Left lung (tissue), 10 donors: ENCODE measurements around the gene PDE1A. TPM values are rescaled to one million over a fixed set of nuclear protein-coding genes. Genes with fewer than 3 reads are reported as not detected.
"Not testable (repeated sequence)": the region's sequence is repeated elsewhere in the genome, so short reads cannot be mapped to it uniquely, and the experiment has no call there.

ENCODE experiments used
- ATAC-seq: fragments of 200-7000 bp; cut with Tn5 transposase; one replicate; pipeline ENCODE4 v1.9.1; 2020; ENCODE audit warnings: moderate library complexity
- DNase-seq, 4 donors: peaks; one replicate each; pipeline ENCODE4 v3.0.0-alpha.2; 2013 to 2020
- H3K27ac ChIP-seq, 2 donors: fragments of 200-600 bp; sonication (generic) in 1 of 2; one replicate each; pipeline versions ENCODE4 v1.5.0 to v1.8.0; 2020 to 2021
- H3K27me3 ChIP-seq, 2 donors: fragments of 200-600 bp; sonication (generic) in 1 of 2; one replicate each; pipeline versions ENCODE4 v1.5.0 to v1.8.0; 2020 to 2021
- H3K36me3 ChIP-seq, 2 donors: fragments of 200-600 bp; sonication (generic) in 1 of 2; one replicate each; pipeline versions ENCODE4 v1.5.0 to v1.8.0; 2020 to 2021
- H3K4me1 ChIP-seq, 2 donors: fragments of 200-600 bp; one replicate each; pipeline ENCODE4 v1.8.0; 2021
- H3K4me3 ChIP-seq, 2 donors: fragments of 200-600 bp; sonication (generic) in 1 of 2; one replicate each; pipeline versions ENCODE4 v1.5.0 to v1.8.0; 2020 to 2021; ENCODE audit warnings: mild to moderate bottlenecking in 1 of 2
- H3K9me3 ChIP-seq, 2 donors: fragments of 200-600 bp; sonication (generic) in 1 of 2; one replicate each; pipeline versions ENCODE4 v1.5.0 to v1.8.0; 2020 to 2021
- intact Hi-C, 2 donors: fragments of 100-400 bp; cut with DNase I; formaldehyde crosslinking; loops; one replicate each; pipeline versions ENCODE4 v1.11.2 to v1.14.2; 2022
- polyA plus RNA-seq, 6 donors: library from polyadenylated mRNA; unstranded; fragments of 120-200 nt; gene quantifications; one replicate each; pipeline ENCODE4 v1.2.1, GENCODE V29; 2013; ENCODE audit not compliant: insufficient read length in 6 of 6
- total RNA-seq, 2 donors: library from RNA; stranded (reverse); fragmentation: NEBNext Ultra II Directional; extraction: Animal tissue kit (Norgen Biotek cat#: 25700); gene quantifications; one replicate each; pipeline ENCODE4 v1.2.1, GENCODE V29; 2021
- TF ChIP-seq, protein P1 (sequence below), 2 donors: fragments of 200-600 bp; sonication (generic) in 1 of 2; IDR thresholded peaks; one replicate each; pipeline versions ENCODE4 v1.5.0 to v1.8.0; 2021; ENCODE audit warnings: antibody characterized with exemption in 2 of 2
- donor health status: DM: no; HTN: yes; CAD: no.
- donor health status: DM: no; HTN: no; CAD: no.

The PDE1A gene
- total and polyA plus RNA-seq, 8 donors = 4.6 to 16.3 (median 13.2) TPM

DNA sequence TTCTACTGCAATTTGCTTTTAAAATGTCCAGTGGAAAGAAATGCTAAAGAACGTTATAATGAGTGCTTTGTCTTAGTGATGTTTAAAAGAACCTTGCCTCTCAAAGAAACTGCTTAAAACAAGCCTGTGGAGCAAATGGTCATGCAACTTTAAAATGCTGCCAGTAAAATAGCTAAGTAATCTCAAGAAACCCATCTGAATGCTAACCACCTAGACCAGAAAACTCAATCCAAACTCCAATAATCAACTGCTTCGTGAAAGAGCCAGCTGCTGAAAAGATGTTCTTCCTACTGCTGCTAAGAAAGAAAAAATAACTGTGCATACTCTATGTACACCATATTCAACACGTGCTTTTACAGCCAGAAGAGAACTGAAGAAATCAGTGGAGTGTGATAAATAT is 145.6 kb downstream of the PDE1A start:
- no peak overlapping the region for H3K4me3 ChIP-seq
- H3K9me3 ChIP-seq = peaks cover 0 to 16% of the 10 kb centered on the region in 2 donors
- H3K27me3 ChIP-seq = no peaks in the 10 kb centered on the region
- DNase-seq (no peak), ATAC-seq (no peak)
- H3K27ac ChIP-seq = no peak overlapping the region
- intact Hi-C loops = no loop called here
- TF ChIP-seq, protein P1, sequence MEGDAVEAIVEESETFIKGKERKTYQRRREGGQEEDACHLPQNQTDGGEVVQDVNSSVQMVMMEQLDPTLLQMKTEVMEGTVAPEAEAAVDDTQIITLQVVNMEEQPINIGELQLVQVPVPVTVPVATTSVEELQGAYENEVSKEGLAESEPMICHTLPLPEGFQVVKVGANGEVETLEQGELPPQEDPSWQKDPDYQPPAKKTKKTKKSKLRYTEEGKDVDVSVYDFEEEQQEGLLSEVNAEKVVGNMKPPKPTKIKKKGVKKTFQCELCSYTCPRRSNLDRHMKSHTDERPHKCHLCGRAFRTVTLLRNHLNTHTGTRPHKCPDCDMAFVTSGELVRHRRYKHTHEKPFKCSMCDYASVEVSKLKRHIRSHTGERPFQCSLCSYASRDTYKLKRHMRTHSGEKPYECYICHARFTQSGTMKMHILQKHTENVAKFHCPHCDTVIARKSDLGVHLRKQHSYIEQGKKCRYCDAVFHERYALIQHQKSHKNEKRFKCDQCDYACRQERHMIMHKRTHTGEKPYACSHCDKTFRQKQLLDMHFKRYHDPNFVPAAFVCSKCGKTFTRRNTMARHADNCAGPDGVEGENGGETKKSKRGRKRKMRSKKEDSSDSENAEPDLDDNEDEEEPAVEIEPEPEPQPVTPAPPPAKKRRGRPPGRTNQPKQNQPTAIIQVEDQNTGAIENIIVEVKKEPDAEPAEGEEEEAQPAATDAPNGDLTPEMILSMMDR (IDR thresholded peaks at IDR 0.05) = no peak
- no peaks in the 10 kb centered on the region for H3K36me3 ChIP-seq
- no peaks in the 10 kb centered on the region for H3K4me1 ChIP-seq

DNA sequence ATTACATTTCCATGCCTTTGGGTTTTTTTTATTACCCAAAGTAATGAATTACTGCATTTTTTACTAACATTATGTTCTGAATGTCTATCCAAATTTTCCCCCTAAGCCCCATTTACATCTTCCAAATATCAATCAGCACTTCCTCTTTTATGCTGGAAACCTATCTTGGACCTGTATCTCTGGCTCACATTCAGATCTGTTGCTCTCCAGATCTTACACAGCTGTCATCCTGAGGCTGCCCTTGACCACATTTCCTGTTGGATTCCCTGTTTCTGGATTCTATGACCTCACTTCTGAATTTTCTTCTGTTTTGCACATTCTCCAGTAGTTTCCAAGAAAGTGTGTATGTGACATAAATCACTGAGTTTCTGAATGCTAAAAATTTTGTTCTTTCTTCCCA is 146.7 kb downstream of the PDE1A start:
- intact Hi-C loops = no loop called here
- no peak for DNase-seq
- no peak overlapping the region for H3K4me3 ChIP-seq
- no peaks in the 10 kb centered on the region for H3K4me1 ChIP-seq
- TF ChIP-seq, protein P1 (IDR thresholded peaks at IDR 0.05) = no peak
- no peak overlapping the region for H3K27ac ChIP-seq
- ATAC-seq = no peak
- H3K9me3 ChIP-seq = peaks cover 0 to 27% of the 10 kb centered on the region in 2 donors
- no peaks in the 10 kb centered on the region for H3K27me3 ChIP-seq
- no peaks in the 10 kb centered on the region for H3K36me3 ChIP-seq

GRCh38 chr2:182276662-182277061 is 150.2 kb downstream of the PDE1A start:
- H3K4me3 ChIP-seq, H3K27ac ChIP-seq, H3K27me3 ChIP-seq, intact Hi-C loops, DNase-seq, H3K4me1 ChIP-seq, ATAC-seq, H3K36me3 ChIP-seq: not testable (repeated sequence)
- H3K9me3 ChIP-seq = peaks cover 0 to 31% of the 10 kb centered on the region in 2 donors

GRCh38 chr2:182267971-182268370 is 158.9 kb downstream of the PDE1A start:
- H3K36me3 ChIP-seq = no peaks in the 10 kb centered on the region
- no peak for DNase-seq
- no peak overlapping the region for H3K27ac ChIP-seq
- no peak for ATAC-seq
- TF ChIP-seq, protein P1 (IDR thresholded peaks at IDR 0.05) = no peak
- no peak overlapping the region for H3K4me3 ChIP-seq
- H3K9me3 ChIP-seq = no peaks in the 10 kb centered on the region
- no peaks in the 10 kb centered on the region for H3K27me3 ChIP-seq
- intact Hi-C loops = no loop called here
- no peaks in the 10 kb centered on the region for H3K4me1 ChIP-seq

DNA sequence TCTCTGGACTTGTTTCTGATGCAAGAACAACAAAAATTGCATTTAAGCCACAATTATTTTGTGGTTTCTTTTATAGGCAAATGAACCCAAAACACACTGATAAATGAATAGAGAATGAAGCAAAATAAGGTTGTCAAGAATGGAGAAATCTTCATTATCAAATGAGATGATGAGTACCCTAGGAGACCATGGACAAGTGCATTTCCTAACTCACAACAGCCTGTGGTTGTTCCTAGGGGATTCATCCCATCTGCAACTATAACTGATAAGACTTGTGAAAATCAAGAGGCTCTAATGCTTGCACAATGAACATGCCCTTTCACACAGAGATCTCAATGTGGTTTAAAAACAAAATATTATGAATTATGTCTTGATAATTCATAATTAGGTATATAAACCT is 159.9 kb downstream of the PDE1A start:
- DNase-seq = no peak
- H3K4me3 ChIP-seq = no peak overlapping the region
- H3K9me3 ChIP-seq = no peaks in the 10 kb centered on the region
- no peaks in the 10 kb centered on the region for H3K4me1 ChIP-seq
- no peak overlapping the region for H3K27ac ChIP-seq
- H3K36me3 ChIP-seq = no peaks in the 10 kb centered on the region
- intact Hi-C loops = no loop called here
- ATAC-seq = no peak
- H3K27me3 ChIP-seq = no peaks in the 10 kb centered on the region
- TF ChIP-seq, protein P1 (IDR thresholded peaks at IDR 0.05) = no peak

DNA sequence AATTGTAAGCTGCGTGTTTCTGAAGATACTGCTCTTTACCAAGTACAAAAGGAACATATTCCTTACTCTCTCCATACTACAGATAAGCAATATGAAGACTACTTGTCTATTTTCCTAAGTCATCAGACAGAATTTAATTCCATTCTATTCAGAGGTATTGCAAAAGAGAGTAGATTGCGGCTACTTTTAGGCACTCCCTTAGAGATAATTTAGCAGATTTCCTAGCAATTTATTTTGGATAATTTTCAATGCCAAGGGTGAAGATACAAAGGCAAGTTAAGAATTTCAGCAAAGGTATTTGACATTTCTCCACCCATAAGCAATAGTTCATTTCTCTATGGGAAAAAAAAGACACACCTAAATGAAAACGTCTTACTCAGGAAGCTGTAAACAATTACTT is 161.1 kb downstream of the PDE1A start:
- intact Hi-C loops = no loop called here
- ATAC-seq (no peak), DNase-seq (no peak)
- H3K9me3 ChIP-seq = no peaks in the 10 kb centered on the region
- no peak overlapping the region for H3K27ac ChIP-seq
- H3K4me1 ChIP-seq = no peaks in the 10 kb centered on the region
- TF ChIP-seq, protein P1 (IDR thresholded peaks at IDR 0.05) = no peak
- H3K4me3 ChIP-seq = no peak overlapping the region
- H3K27me3 ChIP-seq = no peaks in the 10 kb centered on the region
- no peaks in the 10 kb centered on the region for H3K36me3 ChIP-seq
